GM12801 (cell line): Measurements from ENCODE around the gene TYR.

ENCODE experiments used
- TF ChIP-seq, protein P1 (sequence below): IDR thresholded peaks from one replicate; pipeline ENCODE4 v1.5.1; 2011; ENCODE audit warnings: control low read depth; ENCODE audit not compliant: insufficient read length; ENCODE audit errors: extremely low read depth

The TYR gene

DNA sequence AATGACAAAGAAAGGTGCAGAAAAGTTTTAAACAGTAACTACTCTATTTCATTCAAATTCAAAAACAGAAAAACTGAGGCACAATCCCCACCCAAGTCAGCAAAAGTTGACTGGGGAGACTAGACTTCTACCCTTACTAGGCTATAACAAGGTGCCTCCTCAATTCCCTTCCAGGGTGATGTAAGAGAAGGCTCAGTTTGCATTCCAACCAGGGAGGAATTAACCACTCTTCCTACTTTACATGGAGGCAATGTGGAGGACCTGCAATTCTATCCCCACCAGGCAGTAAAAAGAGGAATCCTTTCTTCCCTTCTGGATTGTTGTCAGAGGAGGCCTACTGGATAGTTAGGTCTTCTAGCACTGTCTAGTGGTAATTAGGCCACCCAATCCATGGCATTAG lies 26.1 kb downstream of the TYR start:
- TF ChIP-seq, protein P1, sequence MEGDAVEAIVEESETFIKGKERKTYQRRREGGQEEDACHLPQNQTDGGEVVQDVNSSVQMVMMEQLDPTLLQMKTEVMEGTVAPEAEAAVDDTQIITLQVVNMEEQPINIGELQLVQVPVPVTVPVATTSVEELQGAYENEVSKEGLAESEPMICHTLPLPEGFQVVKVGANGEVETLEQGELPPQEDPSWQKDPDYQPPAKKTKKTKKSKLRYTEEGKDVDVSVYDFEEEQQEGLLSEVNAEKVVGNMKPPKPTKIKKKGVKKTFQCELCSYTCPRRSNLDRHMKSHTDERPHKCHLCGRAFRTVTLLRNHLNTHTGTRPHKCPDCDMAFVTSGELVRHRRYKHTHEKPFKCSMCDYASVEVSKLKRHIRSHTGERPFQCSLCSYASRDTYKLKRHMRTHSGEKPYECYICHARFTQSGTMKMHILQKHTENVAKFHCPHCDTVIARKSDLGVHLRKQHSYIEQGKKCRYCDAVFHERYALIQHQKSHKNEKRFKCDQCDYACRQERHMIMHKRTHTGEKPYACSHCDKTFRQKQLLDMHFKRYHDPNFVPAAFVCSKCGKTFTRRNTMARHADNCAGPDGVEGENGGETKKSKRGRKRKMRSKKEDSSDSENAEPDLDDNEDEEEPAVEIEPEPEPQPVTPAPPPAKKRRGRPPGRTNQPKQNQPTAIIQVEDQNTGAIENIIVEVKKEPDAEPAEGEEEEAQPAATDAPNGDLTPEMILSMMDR = no peak

DNA sequence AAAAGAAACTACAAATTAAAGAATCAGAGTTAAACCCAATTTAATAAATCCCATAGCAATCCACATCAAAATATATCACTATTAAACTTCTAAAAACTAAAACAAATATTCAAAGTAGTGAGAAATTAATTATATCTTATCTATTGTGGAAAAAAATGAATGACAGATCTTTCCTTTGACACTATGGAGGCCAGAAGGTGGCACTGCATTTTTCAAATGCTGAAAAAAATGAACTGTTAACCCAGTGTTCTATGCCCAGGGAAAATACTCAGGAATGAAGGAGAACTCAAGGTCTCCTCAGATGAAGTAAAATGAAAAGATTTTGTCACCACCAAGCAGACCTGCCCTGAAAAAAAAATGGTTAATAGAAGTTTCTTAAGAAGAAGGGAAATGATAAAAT lies 27.7 kb downstream of the TYR start:
- TF ChIP-seq, protein P1 = no peak

DNA sequence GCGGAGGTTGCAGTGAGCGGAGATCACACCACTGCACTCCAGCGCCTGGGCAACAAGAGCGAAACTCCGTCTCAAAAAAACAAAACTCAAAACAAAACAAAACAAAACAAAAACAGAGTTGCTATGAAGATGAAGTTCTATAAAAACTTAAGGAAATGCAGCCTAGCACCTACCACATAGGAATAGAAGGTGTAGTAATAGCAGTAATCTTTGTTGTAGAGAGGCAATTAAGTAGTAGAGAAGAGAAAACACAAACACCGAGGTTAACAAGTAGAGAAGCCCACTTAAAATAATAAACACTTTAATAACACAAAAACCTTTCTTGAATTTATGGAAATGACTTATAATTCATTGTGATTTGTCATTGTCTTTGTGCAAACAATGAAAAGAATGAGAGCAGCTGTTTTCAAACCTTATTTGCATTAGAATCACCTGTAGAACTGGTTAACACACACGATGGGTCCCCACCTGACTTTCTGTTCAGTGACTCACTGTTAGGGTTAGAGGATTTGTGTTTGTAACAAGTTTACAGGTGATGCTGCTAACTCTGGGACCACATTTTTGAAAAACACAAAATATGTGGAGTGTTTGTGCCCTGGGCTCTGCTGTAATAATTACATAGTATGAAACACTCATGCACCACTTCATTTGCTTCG lies 43.1 kb downstream of the TYR start:
- TF ChIP-seq, protein P1 = no peak

DNA sequence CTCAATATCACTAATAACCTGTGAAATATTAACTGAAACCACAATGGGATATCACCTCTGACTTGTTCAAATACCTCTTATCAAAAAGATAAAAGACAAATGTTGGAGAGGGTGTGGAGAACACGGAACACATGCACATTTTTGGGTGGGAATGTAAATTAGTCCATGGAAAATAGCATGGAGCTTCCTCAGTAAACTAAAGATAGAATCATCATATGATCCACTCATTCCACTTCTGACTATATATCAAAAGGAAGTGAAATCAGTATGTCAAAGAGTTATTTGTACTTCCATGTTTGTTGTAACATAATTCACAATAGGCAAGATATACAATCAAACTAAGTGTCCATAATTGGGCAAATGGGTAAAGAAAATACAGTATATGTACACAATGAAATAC lies 57.4 kb downstream of the TYR start:
- TF ChIP-seq, protein P1 = no peak

DNA sequence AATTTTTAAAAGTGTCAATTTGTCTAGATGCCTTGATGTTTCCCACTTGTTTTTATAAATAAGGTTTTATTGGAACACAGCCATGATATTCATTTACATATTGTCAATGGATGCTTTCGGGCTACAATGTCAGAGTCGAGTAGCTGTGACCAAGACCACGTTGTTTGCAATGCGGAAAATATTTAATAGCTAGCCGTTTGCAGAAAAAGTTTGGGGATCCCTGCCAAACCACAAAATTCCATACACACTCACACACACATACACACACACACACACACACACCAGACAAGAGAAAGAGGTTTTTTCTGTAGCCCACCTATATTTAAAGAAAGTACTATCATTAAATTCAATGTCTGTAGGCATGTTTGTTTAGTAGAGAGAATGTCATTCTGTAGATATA lies 58.3 kb downstream of the TYR start:
- TF ChIP-seq, protein P1 = no peak

DNA sequence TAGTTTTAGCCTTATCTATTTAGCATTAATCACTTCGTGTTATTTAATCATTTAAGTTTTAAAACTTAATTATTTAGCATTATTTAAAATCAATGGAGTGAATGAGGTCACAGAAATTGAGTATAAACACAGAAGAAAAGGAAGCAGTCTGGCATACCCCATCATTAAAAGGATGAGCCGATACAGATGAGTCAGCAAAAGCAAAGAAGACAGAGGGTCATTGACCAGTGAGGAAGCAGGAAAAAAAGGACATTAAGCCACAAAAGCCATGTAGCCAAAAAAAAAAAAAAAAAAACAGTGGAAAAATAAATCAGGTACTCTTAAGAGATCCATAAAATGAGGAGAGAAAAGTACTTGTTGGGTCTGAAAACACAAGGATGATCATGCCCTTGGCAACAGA lies 71.5 kb downstream of the TYR start:
- TF ChIP-seq, protein P1 = no peak

DNA sequence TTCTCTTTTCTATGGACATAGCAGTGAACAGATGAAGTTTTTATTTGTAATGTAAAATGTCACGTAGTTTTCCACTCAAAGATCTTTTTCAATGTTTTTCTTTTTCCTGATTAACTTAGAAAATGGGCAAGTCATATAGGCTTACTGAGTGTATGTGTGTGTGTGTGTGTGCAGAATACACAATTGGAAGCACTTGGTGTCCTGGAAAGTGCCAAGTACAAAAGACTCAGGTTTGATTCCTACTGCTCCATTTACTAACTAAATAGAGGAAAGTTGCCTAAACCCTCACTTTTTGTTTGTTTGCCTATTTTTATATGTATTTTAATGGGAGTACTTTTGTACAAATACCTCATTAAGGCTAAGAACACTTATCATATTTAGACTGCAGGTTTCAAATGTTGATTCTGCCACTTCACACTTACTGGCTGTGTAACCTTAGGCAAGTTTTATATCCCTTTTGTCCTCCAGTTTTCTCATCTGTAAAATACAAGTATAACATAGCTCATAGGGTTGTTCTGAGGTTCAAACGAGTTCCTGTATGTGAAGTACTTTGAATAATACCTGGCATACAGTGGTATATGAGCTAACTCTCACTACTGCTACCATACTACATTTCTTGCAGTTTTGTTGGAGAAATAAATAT lies 90.1 kb downstream of the TYR start:
- TF ChIP-seq, protein P1 = no peak
